ENCODE results near the gene ARHGAP9.
A peak's percentile ranks its signal among the peaks of the same experiment; 100 is the strongest.

The ARHGAP9 gene

GRCh38 chr12:57471661-57472060, 8.0 kb downstream of the ARHGAP9 start:
- no peak for DNase-seq

- no peak for DNase-seq
Measured at GRCh38 chr12:57470970-57471656, 8.6 kb downstream of the ARHGAP9 start.

- no peak for DNase-seq
Measured at GRCh38 chr12:57470286-57470969, 9.2 kb downstream of the ARHGAP9 start.

GRCh38 chr12:57469296-57470164, 10.1 kb downstream of the ARHGAP9 start:
- DNase-seq: no peak

- no peak for DNase-seq
Measured at GRCh38 chr12:57467915-57468314, 11.8 kb downstream of the ARHGAP9 start.

- no peak for DNase-seq
Measured at GRCh38 chr12:57467212-57467874, 12.3 kb downstream of the ARHGAP9 start.

- no peak for DNase-seq
Measured at GRCh38 chr12:57465747-57466505, 13.7 kb downstream of the ARHGAP9 start.

- no peak for DNase-seq
Measured at GRCh38 chr12:57465030-57465746, 14.5 kb downstream of the ARHGAP9 start.

- no peak for DNase-seq
Measured at GRCh38 chr12:57464569-57464968, 15.1 kb downstream of the ARHGAP9 start.

- DNase-seq: no peak
Measured at GRCh38 chr12:57462912-57463253, 16.8 kb downstream of the ARHGAP9 start.

- DNase-seq: peak; percentile 92 to 94
Measured at GRCh38 chr12:57462251-57462911, 17.3 kb downstream of the ARHGAP9 start.

- DNase-seq: no peak
Measured at GRCh38 chr12:57461917-57462250, 17.8 kb downstream of the ARHGAP9 start.

- peak; percentile 38 to 39 for DNase-seq
Measured at GRCh38 chr12:57461276-57461916, 18.3 kb downstream of the ARHGAP9 start.

GRCh38 chr12:57460841-57461275, 18.8 kb downstream of the ARHGAP9 start:
- no peak for DNase-seq

GRCh38 chr12:57460468-57460784, 19.2 kb downstream of the ARHGAP9 start:
- no peak for DNase-seq

GRCh38 chr12:57459750-57460467, 19.8 kb downstream of the ARHGAP9 start, which contains the start of gene GLI1:
GLI1 (plus strand) TSS chr12:57459785; CDS start chr12:57463692, 3,907 bp downstream.
- no peak for DNase-seq

GRCh38 chr12:57459055-57459749, 20.5 kb downstream of the ARHGAP9 start:
- peak; percentile 97 to 98 for DNase-seq

GRCh38 chr12:57458665-57459054, 21.0 kb downstream of the ARHGAP9 start:
- no peak for DNase-seq

GRCh38 chr12:57456737-57457490, 22.8 kb downstream of the ARHGAP9 start:
- no peak for DNase-seq

All from activated CD4-positive, alpha-beta T cell treated with anti-CD3 and anti-CD28 coated beads, Interleukin-2, amount 50 U/mL, for 48 hours (primary cell).